Measurements from ENCODE around the gene ADGRD1.

ADGRD1 gene

DNA sequence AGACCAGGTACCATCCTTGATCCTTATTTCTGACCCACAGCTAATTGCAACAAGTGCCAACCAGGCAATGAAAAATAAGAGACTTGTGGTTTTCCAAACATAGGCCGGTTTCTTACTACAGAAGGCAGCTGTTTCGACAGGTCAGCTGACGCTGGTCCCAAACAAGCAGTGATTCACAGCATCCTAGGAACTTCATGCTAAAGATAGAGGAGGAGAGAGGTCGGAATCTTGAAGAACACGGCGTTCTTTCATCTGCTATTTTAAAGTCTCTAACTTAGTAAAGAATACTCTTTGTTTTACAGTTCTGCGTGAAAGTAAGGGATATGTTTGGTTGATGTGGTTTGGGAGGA lies 28.1 kb upstream of the ADGRD1 start:
- DNase-seq (ENCODE audit: low spot score): no peak
- TF ChIP-seq, protein P1, sequence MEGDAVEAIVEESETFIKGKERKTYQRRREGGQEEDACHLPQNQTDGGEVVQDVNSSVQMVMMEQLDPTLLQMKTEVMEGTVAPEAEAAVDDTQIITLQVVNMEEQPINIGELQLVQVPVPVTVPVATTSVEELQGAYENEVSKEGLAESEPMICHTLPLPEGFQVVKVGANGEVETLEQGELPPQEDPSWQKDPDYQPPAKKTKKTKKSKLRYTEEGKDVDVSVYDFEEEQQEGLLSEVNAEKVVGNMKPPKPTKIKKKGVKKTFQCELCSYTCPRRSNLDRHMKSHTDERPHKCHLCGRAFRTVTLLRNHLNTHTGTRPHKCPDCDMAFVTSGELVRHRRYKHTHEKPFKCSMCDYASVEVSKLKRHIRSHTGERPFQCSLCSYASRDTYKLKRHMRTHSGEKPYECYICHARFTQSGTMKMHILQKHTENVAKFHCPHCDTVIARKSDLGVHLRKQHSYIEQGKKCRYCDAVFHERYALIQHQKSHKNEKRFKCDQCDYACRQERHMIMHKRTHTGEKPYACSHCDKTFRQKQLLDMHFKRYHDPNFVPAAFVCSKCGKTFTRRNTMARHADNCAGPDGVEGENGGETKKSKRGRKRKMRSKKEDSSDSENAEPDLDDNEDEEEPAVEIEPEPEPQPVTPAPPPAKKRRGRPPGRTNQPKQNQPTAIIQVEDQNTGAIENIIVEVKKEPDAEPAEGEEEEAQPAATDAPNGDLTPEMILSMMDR (IDR thresholded peaks at IDR 0.05; ENCODE audit: extremely low read depth, insufficient read depth, missing control alignments): no peak
- in situ Hi-C loops (cut with MboI; ENCODE audit: low pct_unique_long_range_greater_than_20kb, low sequenced_read_pairs, unreplicated experiment): no loop called here

DNA sequence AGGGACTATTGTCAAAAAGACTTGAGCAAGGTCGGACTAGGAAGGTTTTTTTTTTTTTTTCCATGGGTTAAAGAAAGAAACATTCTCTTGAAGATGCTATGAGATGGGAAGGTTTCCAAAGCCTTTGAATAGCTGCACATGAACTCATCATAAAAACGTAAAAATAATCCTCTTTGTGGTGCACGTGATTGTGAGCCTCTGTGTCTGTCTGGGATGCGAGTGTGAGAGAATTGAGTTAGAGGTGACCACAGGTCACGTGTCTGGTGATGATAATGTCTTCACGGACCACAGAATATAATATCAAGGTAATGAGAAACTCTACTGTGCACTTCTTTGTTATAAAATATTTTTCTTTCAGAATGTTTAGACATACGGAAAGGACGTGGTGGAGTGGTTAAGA lies 24.3 kb upstream of the ADGRD1 start:
- TF ChIP-seq, protein P1 (IDR thresholded peaks at IDR 0.05; ENCODE audit: extremely low read depth, insufficient read depth, missing control alignments): no peak
- DNase-seq (ENCODE audit: low spot score): no peak
- in situ Hi-C loops (cut with MboI; ENCODE audit: low pct_unique_long_range_greater_than_20kb, low sequenced_read_pairs, unreplicated experiment): no loop called here

DNA sequence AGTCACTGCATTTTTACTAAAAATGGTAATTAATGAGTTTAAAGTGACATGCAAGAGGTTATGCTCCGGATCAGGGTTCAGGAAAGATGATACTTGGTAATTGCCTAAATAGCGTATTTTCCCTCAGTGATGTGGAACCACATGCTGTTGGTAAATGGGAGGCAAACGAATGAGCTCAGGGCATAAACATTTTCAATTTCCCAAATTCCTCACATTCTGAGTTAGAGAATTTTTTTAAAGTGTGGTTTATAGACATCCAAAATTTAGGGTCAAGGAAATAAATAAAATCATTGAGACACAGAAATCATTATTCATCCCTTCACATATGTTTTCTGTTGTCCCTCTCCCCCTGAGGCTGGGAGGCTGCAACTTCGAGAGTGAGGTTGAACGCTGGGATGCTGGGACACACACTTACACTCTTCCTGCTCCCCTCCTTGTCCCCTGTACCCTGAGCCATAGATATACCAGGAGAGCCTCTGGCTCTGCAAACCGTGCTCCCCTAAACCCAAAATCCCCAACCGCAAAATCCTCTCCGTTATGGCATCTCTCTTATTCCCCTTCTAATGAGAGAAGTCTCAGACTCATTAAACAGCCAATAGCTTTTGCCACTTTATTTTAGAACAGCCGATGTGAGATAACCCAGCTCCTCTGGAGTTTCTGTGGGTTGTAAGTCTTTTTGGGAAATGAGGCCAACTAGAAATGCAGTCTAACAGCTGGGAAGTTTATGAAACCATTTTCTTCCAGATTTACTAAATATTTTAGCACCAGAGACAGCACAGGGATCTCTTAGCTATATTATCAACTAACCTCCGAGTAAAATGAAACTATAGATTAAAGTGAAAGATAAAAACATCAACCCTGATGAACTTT lies 21.4 kb upstream of the ADGRD1 start:
- in situ Hi-C loops (cut with MboI; ENCODE audit: low pct_unique_long_range_greater_than_20kb, low sequenced_read_pairs, unreplicated experiment): no loop called here
- DNase-seq (ENCODE audit: low spot score): no peak
- TF ChIP-seq, protein P1 (IDR thresholded peaks at IDR 0.05; ENCODE audit: extremely low read depth, insufficient read depth, missing control alignments): no peak

DNA sequence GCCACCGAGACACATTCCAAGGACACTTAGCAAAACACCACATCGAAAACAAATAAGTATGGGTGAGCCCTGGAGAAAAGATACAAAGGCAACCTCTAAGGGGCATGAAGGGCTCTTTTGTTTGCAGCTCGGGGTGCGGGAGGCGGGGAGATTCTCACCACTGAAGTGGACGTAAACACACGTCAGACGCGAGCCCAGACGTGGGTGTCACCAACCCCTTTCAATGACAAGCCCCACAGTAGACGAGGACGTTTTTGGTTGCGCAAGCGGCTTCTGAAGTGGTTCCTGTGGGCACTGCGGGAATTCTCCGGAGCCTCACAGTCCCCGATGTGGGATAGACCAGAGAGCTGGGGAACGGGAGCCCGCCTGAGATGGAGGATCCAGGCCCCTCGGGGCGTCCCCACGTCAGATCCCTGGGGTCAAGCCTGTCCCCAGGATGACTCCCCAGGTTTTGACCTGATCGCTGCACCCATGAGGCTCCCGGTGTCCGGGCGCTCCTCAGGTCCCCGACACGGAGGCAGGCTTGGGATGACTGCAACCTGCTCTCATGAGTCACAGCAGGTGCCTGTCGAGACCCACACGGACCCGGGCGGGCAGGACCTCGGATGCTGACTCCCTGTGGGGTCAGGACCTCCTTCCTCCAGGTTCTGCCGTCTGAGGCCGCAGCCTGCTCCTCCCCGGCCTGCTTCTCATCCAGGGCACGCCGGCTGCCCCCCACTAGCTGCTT lies 20.3 kb upstream of the ADGRD1 start:
- no peak for DNase-seq (ENCODE audit: low spot score)
- TF ChIP-seq, protein P1 (IDR thresholded peaks at IDR 0.05; ENCODE audit: extremely low read depth, insufficient read depth, missing control alignments): no peak
- in situ Hi-C loops (cut with MboI; ENCODE audit: low pct_unique_long_range_greater_than_20kb, low sequenced_read_pairs, unreplicated experiment): no loop called here

DNA sequence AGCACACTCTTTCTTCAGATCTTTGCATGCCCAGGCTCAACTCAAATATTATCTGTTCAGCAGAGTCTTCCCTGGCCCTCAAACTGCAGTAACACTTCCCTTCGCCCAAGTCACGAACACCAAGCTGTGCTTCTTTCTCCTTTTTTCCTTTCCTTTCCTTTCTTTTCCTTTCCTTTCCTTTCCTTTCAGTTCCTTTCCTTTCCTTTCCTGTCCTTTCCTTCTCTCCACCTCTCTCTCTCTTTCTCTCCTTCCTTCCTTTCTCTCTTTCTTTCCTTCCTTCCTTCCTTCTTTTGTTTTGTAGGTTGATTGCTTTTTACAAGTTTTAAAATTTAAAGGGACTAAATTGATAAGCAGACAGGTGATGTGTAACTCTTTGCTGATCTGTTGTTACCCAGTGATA lies 19.0 kb upstream of the ADGRD1 start:
- TF ChIP-seq, protein P1 (IDR thresholded peaks at IDR 0.05; ENCODE audit: extremely low read depth, insufficient read depth, missing control alignments): no peak
- in situ Hi-C loops (cut with MboI; ENCODE audit: low pct_unique_long_range_greater_than_20kb, low sequenced_read_pairs, unreplicated experiment): no loop called here
- no peak for DNase-seq (ENCODE audit: low spot score)

DNA sequence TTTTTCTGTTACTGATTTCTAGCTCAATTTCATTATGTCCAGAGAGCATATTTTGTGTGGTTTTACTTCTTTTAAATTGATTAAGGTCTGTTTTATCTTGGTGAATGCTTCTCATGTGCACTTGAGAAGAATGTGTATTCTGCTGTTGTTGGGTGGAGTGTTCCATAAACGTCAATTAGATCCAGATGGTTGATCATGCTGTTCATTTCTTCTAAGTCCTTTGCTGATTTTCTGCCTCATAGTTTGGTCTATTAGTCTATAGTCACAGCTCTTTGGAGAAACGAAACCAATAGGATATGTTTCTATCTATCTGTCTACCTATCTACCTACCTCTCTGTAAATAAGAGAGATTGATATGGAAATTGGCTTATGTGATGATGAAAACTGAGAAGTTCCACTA lies 17.1 kb upstream of the ADGRD1 start:
- TF ChIP-seq, protein P1 (IDR thresholded peaks at IDR 0.05; ENCODE audit: extremely low read depth, insufficient read depth, missing control alignments): no peak
- DNase-seq (ENCODE audit: low spot score): no peak
- in situ Hi-C loops (cut with MboI; ENCODE audit: low pct_unique_long_range_greater_than_20kb, low sequenced_read_pairs, unreplicated experiment): no loop called here

Measured in GM13977 (cell line).